ENCODE measurements around the gene ZNF326.

Gene ZNF326

GRCh38 chr1:89989799-89990198 is 5.1 kb upstream of the ZNF326 start:
- H4K20me1 ChIP-seq (ENCODE audit: control insufficient read depth, insufficient read depth, low read depth, low read length): no peaks in the 10 kb centered on the region

GRCh38 chr1:89990976-89991831 is 3.7 kb upstream of the ZNF326 start:
- TF ChIP-seq EZH2phosphoT487 (IDR thresholded peaks at IDR 0.05; ENCODE audit: borderline replicate concordance, low read length): no peak
- no peak for TF ChIP-seq CTCF (IDR thresholded peaks at IDR 0.05; ENCODE audit: low read depth, low read length, poor library complexity, severe bottlenecking)
- H3K9me2 ChIP-seq (replicated peaks; ENCODE audit: control insufficient read depth, low read length): no peaks in the 10 kb centered on the region
- no peak overlapping the region for H3K4me3 ChIP-seq (ENCODE audit: low read length)
- H3K79me2 ChIP-seq (ENCODE audit: control insufficient read depth, low read length): peaks cover 13% of the 10 kb centered on the region
- peaks cover 4% of the 10 kb centered on the region for H3K27me3 ChIP-seq (ENCODE audit: control insufficient read depth, low read length)
- H3K4me1 ChIP-seq (ENCODE audit: control insufficient read depth, low read length): peaks cover 21% of the 10 kb centered on the region
- H3K4me2 ChIP-seq (ENCODE audit: low read length): no peak overlapping the region
- peaks cover 8% of the 10 kb centered on the region; the same call in 1 of the 2 replicates for H3K36me3 ChIP-seq (ENCODE audit: control insufficient read depth, low read length)
- H3K9me3 ChIP-seq (ENCODE audit: control insufficient read depth, insufficient read depth, low read length): no peaks in the 10 kb centered on the region
- H3K27ac ChIP-seq (ENCODE audit: low read depth, low read length): no peak overlapping the region
- H4K20me1 ChIP-seq (ENCODE audit: control insufficient read depth, insufficient read depth, low read depth, low read length): no peaks in the 10 kb centered on the region
- no peaks in the 10 kb centered on the region for H3F3A ChIP-seq (ENCODE audit: control insufficient read depth, insufficient read depth)

More at GRCh38 chr1:89989799-89990198, 5.1 kb upstream of the ZNF326 start:
- Histone ChIP-seq H3F3A (ENCODE audit: control insufficient read depth, insufficient read depth) (no peaks in the 10 kb centered on the region), H3K9me2 (replicated peaks; ENCODE audit: control insufficient read depth, low read length) (no peaks in the 10 kb centered on the region), H3K27me3 (ENCODE audit: control insufficient read depth, low read length) (peaks cover 4% of the 10 kb centered on the region), H3K4me3 (ENCODE audit: low read length) (no peak overlapping the region), H3K79me2 (ENCODE audit: control insufficient read depth, low read length) (no peaks in the 10 kb centered on the region), H3K4me1 (ENCODE audit: control insufficient read depth, low read length) (peaks cover 17% of the 10 kb centered on the region), H3K27ac (ENCODE audit: low read depth, low read length) (no peak overlapping the region), H3K36me3 (ENCODE audit: control insufficient read depth, low read length) (no peaks in the 10 kb centered on the region), H3K4me2 (ENCODE audit: low read length) (no peak overlapping the region), H3K9me3 (ENCODE audit: control insufficient read depth, insufficient read depth, low read length) (no peaks in the 10 kb centered on the region)
- TF ChIP-seq EZH2phosphoT487 (IDR thresholded peaks at IDR 0.05; ENCODE audit: borderline replicate concordance, low read length): no peak
- no peak for TF ChIP-seq CTCF (IDR thresholded peaks at IDR 0.05; ENCODE audit: low read depth, low read length, poor library complexity, severe bottlenecking)

- Histone ChIP-seq H3K4me2 (ENCODE audit: low read length) (no peak overlapping the region), H3F3A (ENCODE audit: control insufficient read depth, insufficient read depth) (no peaks in the 10 kb centered on the region), H3K27me3 (ENCODE audit: control insufficient read depth, low read length) (no peaks in the 10 kb centered on the region; the same call in 1 of the 2 replicates), H3K9me3 (ENCODE audit: control insufficient read depth, insufficient read depth, low read length) (no peaks in the 10 kb centered on the region), H3K4me3 (ENCODE audit: low read length) (no peak overlapping the region), H3K36me3 (ENCODE audit: control insufficient read depth, low read length) (peaks cover 20% of the 10 kb centered on the region), H3K79me2 (ENCODE audit: control insufficient read depth, low read length) (peaks cover 36% of the 10 kb centered on the region), H4K20me1 (ENCODE audit: control insufficient read depth, insufficient read depth, low read depth, low read length) (peaks cover 4% of the 10 kb centered on the region), H3K9me2 (replicated peaks; ENCODE audit: control insufficient read depth, low read length) (no peaks in the 10 kb centered on the region), H3K4me1 (ENCODE audit: control insufficient read depth, low read length) (peaks cover 34% of the 10 kb centered on the region), H3K27ac (ENCODE audit: low read depth, low read length) (no peak overlapping the region)
- TF ChIP-seq CTCF (IDR thresholded peaks at IDR 0.05; ENCODE audit: low read depth, low read length, poor library complexity, severe bottlenecking) (no peak), EZH2phosphoT487 (IDR thresholded peaks at IDR 0.05; ENCODE audit: borderline replicate concordance, low read length) (no peak)
Measured at GRCh38 chr1:89993541-89993940, 1.4 kb upstream of the ZNF326 start.

Data from DOHH2 (cell line).